AG08395 (cell line): Measurements from ENCODE around the gene PRRC2B.

ENCODE experiments used
- DNase-seq: peaks from one replicate; pipeline ENCODE4 v3.0.0; 2012; ENCODE audit warnings: mixed read lengths, low spot score

PRRC2B gene

GRCh38 chr9:131409458-131409992, 15.6 kb downstream of the PRRC2B start:
- no peak for DNase-seq

GRCh38 chr9:131410044-131410491, 16.2 kb downstream of the PRRC2B start:
- DNase-seq, result peak; percentile 54

- DNase-seq, result no peak
Observed at GRCh38 chr9:131411719-131412681, 18.1 kb downstream of the PRRC2B start.

GRCh38 chr9:131416509-131416908, 22.6 kb downstream of the PRRC2B start:
- DNase-seq, result no peak

GRCh38 chr9:131417264-131418142, 23.6 kb downstream of the PRRC2B start:
- DNase-seq, result no peak

- peak; percentile 42 for DNase-seq
Observed at GRCh38 chr9:131418143-131419025, 24.5 kb downstream of the PRRC2B start.

GRCh38 chr9:131419026-131419614, 25.2 kb downstream of the PRRC2B start:
- DNase-seq, result peak; percentile 49

GRCh38 chr9:131419716-131420115, 25.8 kb downstream of the PRRC2B start:
- no peak for DNase-seq

GRCh38 chr9:131420980-131421624, 27.2 kb downstream of the PRRC2B start:
- no peak for DNase-seq

GRCh38 chr9:131421691-131422090, 27.8 kb downstream of the PRRC2B start:
- DNase-seq, result no peak

GRCh38 chr9:131422241-131422792, 28.4 kb downstream of the PRRC2B start:
- no peak for DNase-seq

GRCh38 chr9:131423171-131423581, 29.3 kb downstream of the PRRC2B start:
- DNase-seq, result peak; percentile 82

GRCh38 chr9:131426545-131426944, 32.7 kb downstream of the PRRC2B start:
- DNase-seq, result no peak

- DNase-seq, result no peak
Observed at GRCh38 chr9:131429121-131430012, 35.5 kb downstream of the PRRC2B start.

- DNase-seq, result no peak
Observed at GRCh38 chr9:131432050-131432449, 38.2 kb downstream of the PRRC2B start.

GRCh38 chr9:131432597-131433301, 38.9 kb downstream of the PRRC2B start:
- DNase-seq, result peak; percentile 91

GRCh38 chr9:131433302-131433854, 39.5 kb downstream of the PRRC2B start:
- no peak for DNase-seq

GRCh38 chr9:131434673-131435072, 40.8 kb downstream of the PRRC2B start:
- DNase-seq, result no peak
